NT2/D1 (cell line): Measurements from ENCODE around the gene NF1.
"Not testable (repeated sequence)": the region's sequence is repeated elsewhere in the genome, so short reads cannot be mapped to it uniquely, and the experiment has no call there.

ENCODE experiments used
- DNase-seq: peaks from one replicate; pipeline ENCODE4 v3.0.0-alpha.2; 2011; ENCODE audit warnings: low read depth, low spot score
- H3K27me3 ChIP-seq: 2 replicates; pipeline ENCODE4 v1.6.0; 2011; ENCODE audit warnings: mild to moderate bottlenecking; ENCODE audit not compliant: insufficient read length, insufficient read depth
- H3K36me3 ChIP-seq: 2 replicates; pipeline ENCODE4 v1.6.1; 2011; ENCODE audit warnings: mild to moderate bottlenecking, low read length, mixed read lengths; ENCODE audit not compliant: insufficient read depth, insufficient read length
- H3K4me1 ChIP-seq: 2 replicates; pipeline ENCODE4 v1.5.1; 2011; ENCODE audit not compliant: insufficient read depth, insufficient read length
- H3K4me3 ChIP-seq: 2 replicates; pipeline ENCODE4 v1.5.1; 2011; ENCODE audit warnings: low read depth; ENCODE audit not compliant: insufficient read length
- H3K9ac ChIP-seq: 2 replicates; pipeline ENCODE4 v1.6.0; 2011; ENCODE audit warnings: low read depth; ENCODE audit not compliant: insufficient read length
- H3K9me3 ChIP-seq: 2 replicates; pipeline ENCODE4 v1.5.1; 2011; ENCODE audit warnings: mild to moderate bottlenecking, low read length; ENCODE audit not compliant: insufficient read depth
- SUZ12 ChIP-seq: IDR thresholded peaks from 2 replicates; pipeline ENCODE4 v1.6.1; 2011; ENCODE audit not compliant: insufficient read length, insufficient read depth; ENCODE audit errors: extremely low read depth
- YY1 ChIP-seq: IDR thresholded peaks from 2 replicates; pipeline ENCODE4 v1.6.1; 2011; ENCODE audit not compliant: insufficient read length, insufficient read depth
- ZNF274 ChIP-seq: IDR thresholded peaks from 2 replicates; pipeline ENCODE4 v1.6.1; 2011; ENCODE audit warnings: mild to moderate bottlenecking, low read depth, low read length

NF1 gene

DNA sequence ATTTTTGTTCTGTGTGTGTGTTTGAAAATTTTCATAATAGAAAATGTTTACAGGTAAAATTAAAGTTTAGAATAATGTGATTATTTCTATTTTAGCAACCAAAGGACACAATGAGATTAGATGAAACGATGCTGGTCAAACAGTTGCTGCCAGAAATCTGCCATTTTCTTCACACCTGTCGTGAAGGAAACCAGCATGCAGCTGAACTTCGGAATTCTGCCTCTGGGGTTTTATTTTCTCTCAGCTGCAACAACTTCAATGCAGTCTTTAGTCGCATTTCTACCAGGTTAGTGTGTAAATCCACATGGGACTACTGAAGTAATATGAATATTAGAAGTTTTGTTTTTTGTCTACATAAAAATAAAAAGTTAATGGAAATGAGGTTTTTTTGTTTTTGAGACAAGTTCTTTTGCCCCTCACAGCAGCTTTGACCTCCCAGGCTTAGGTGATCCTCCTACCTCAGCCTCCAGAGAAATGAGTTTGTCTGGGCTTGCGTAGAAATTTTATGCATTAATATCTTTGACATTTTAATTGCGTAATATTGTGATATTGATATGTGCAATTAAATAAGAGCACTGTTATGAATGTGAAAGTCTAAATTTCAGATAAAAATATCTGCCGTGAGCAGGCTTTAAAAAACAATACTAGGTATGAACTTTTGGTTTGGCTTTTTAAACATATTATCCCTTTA is 68.5 kb downstream of the NF1 start:
- Histone ChIP-seq H3K36me3 (peaks cover 7% of the 10 kb centered on the region), H3K4me1 (no peaks in the 10 kb centered on the region), H3K9me3 (no peaks in the 10 kb centered on the region), H3K27me3 (no peaks in the 10 kb centered on the region), H3K9ac (no peak overlapping the region), H3K4me3 (no peak overlapping the region)
- TF ChIP-seq YY1: no peak
- no peak for TF ChIP-seq SUZ12
- no peak for TF ChIP-seq ZNF274
- no peak for DNase-seq

DNA sequence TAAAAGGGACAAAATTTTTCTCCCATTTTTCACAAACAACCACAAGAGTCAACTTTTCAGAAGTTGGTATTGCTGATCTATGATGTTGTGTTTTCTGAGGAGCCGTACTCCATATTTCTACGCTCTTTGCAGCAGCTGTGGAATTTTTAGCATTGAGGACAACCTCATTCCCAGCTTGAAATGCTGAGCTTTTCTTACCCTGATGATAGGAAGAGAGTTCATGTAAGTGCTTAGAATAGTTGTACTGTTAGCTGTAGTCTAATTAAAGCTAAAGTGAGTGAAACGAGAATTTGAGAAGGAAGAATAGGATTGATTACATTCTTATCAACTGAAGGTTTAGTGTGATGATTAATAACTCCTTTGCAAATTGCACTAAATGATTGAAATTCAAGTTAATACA is 72.3 kb downstream of the NF1 start:
- DNase-seq: no peak
- no peaks in the 10 kb centered on the region for H3K4me1 ChIP-seq
- H3K36me3 ChIP-seq: peaks cover 2% of the 10 kb centered on the region
- no peaks in the 10 kb centered on the region for H3K9me3 ChIP-seq
- no peaks in the 10 kb centered on the region for H3K27me3 ChIP-seq
- H3K4me3 ChIP-seq: no peak overlapping the region
- no peak overlapping the region for H3K9ac ChIP-seq
- TF ChIP-seq ZNF274 (no peak), SUZ12 (no peak), YY1 (no peak)

DNA sequence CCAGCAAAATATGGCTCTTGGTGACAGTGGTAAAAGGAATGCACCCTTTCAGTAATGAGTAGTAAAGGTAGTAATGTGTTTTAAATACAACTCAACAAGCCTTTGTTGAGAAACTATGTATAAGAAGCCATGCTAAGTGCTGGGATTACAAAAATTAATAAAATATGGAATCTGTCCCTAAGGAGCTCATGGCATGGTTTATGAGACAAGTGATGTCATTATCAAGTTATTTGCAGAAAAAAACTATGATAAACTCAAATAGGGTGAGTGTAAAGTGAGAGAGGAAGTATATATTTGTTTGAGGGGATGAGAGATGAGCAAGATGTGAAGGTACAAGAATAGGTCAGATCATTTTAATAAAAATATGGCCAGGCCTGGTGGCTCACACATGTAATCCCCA is 76.9 kb downstream of the NF1 start:
- H3K4me1 ChIP-seq: no peaks in the 10 kb centered on the region
- H3K36me3 ChIP-seq: peaks cover 2% of the 10 kb centered on the region
- H3K27me3 ChIP-seq: no peaks in the 10 kb centered on the region
- no peak overlapping the region for H3K9ac ChIP-seq
- TF ChIP-seq ZNF274: no peak
- no peak for TF ChIP-seq YY1
- no peak for TF ChIP-seq SUZ12
- H3K9me3 ChIP-seq: no peaks in the 10 kb centered on the region
- no peak overlapping the region for H3K4me3 ChIP-seq
- DNase-seq: no peak

DNA sequence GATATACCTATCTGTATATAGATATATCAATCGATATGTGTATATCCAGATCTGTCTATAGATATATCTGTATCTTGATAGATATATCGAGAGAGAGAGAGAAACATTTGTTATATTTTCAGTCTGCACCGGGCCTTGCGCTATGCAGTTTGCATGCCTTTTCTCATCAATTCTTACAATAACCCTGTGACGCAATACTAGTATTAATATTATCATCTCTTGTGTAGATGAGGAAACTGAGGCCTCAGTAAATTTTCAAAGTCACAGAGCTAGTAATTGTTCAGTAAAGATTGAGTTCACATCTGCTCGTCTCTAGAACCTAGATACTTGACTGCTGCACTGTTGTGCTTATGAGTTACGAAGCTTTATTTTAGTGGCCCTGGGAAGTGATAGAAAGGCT is 77.6 kb downstream of the NF1 start:
- no peak for TF ChIP-seq SUZ12
- TF ChIP-seq YY1: no peak
- TF ChIP-seq ZNF274: no peak
- DNase-seq: no peak
- no peaks in the 10 kb centered on the region for H3K27me3 ChIP-seq
- peaks cover 6% of the 10 kb centered on the region for H3K36me3 ChIP-seq
- no peak overlapping the region for H3K9ac ChIP-seq
- no peak overlapping the region for H3K4me3 ChIP-seq
- no peaks in the 10 kb centered on the region for H3K4me1 ChIP-seq
- H3K9me3 ChIP-seq: no peaks in the 10 kb centered on the region

DNA sequence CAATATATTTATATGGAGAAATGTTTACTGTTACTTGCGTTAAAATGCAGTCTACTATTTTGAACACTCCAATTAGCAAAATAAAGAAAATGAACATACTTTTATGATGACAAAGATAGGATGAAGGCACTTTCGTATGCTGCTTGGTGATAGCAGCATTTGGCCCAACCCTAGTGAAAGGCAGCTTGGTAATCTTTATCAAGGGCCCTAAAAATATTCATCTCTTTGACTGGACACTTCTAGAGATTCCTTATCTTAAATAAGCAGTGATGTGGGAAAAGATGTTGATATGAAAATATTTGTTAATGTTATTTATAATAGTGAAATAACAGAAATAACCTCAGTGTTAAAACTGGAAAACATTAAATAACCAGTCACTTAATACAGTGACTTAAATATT is 79.4 kb downstream of the NF1 start:
- no peaks in the 10 kb centered on the region for H3K27me3 ChIP-seq
- no peak overlapping the region for H3K9ac ChIP-seq
- no peaks in the 10 kb centered on the region for H3K4me1 ChIP-seq
- peaks cover 4% of the 10 kb centered on the region for H3K36me3 ChIP-seq
- no peak for DNase-seq
- H3K9me3 ChIP-seq: no peaks in the 10 kb centered on the region
- no peak for TF ChIP-seq YY1
- TF ChIP-seq ZNF274: no peak
- no peak for TF ChIP-seq SUZ12
- no peak overlapping the region for H3K4me3 ChIP-seq

DNA sequence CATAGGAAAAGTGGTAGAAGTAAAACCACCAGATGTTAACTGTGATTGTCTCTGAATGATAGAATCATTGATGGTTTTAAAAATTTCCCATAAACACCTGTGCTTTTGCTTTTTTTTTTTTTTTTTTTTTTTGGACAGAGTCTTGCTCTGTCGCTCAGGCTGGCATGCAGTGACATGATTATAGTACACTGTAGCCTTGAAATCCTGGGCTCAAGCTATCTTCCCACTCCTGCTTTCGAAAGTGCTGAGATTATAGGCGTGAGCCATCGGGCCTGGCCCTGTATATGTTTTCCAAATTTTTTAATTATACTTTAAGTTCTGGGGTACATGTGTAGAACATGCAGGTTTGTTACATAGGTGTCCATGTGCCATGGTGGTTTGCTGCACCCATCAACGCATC is 80.5 kb downstream of the NF1 start:
- Histone ChIP-seq H3K27me3 (no peaks in the 10 kb centered on the region), H3K36me3 (peaks cover 4% of the 10 kb centered on the region), H3K9ac (no peak overlapping the region), H3K4me3 (no peak overlapping the region), H3K9me3 (no peaks in the 10 kb centered on the region), H3K4me1 (no peaks in the 10 kb centered on the region)
- TF ChIP-seq YY1 (no peak), ZNF274 (no peak), SUZ12 (no peak)
- no peak for DNase-seq

DNA sequence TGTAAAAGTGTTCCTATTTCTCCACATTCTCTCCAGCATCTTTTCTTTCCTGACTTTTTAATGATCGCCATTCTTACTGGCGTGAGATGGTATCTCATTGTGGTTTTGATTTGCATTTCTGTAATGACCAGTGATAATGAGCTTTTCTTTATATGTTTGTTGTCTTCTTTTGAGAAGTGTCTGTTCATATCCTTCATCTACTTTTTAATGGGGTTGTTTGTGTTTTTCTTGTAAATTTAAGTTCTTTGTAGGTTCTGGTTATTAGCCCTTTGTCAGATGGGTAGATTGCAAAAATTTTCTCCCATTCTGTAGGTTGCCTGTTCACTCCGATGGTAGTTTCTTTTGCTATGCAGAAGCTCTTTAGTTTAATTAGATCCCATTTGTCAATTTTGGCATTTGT is 81.4 kb downstream of the NF1 start:
- not testable (repeated sequence) for H3K27me3 ChIP-seq, H3K9ac ChIP-seq, H3K4me1 ChIP-seq, H3K4me3 ChIP-seq, H3K36me3 ChIP-seq, DNase-seq, H3K9me3 ChIP-seq

DNA sequence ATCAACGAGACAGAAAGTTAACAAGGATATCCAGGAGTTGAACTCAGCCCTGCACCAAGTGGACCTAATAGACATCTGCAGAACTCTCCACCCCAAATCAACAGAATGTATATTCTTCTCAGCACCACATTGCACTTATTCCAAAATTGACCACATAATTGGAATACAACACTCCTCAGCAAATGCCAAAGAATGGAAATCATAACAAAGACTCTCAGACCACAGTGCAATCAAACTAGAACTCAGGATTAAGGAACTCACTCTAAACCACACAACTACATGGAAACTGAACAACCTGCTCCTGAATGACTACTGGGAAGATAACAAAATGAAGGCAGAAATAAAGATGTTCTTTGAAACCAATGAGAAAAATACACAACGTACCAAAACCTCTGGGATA is 84.2 kb downstream of the NF1 start:
- not testable (repeated sequence) for H3K9me3 ChIP-seq, H3K27me3 ChIP-seq, H3K9ac ChIP-seq, DNase-seq, H3K4me3 ChIP-seq, H3K4me1 ChIP-seq
- H3K36me3 ChIP-seq: peaks cover 12% of the 10 kb centered on the region
